Spleen (tissue), 7 donors: ENCODE measurements around the gene POLE.

Experiments
- POLR2A ChIP-seq, 3 donors: fragments of 450-650 bp; IDR thresholded peaks; one replicate each; pipeline ENCODE4 v1.5.1; 2017; ENCODE audit warnings: antibody characterized with exemption in 3 of 3, mild to moderate bottlenecking in 1 of 3
- POLR2AphosphoS5 ChIP-seq, 3 donors: sonication (generic); formaldehyde crosslinking; IDR thresholded peaks; one replicate each; pipeline ENCODE4 v1.5.1; 2017; ENCODE audit warnings: antibody characterized with exemption in 3 of 3
- TF ChIP-seq, protein P1 (sequence below), 11 experiments: fragments of 200-600 bp in 7 of 11; fragments of 450-650 bp in 4 of 11; sonication (generic) in 4 of 11; IDR thresholded peaks in 8 of 11; conservative IDR thresholded peaks in 3 of 11; 1 replicate in 7 of 11; 2 replicates in 4 of 11; pipeline versions ENCODE4 v1.4.0 to v1.8.0; 2016 to 2021; ENCODE audit warnings: antibody characterized with exemption in 11 of 11, inconsistent platforms in 4 of 11, mild to moderate bottlenecking in 1 of 11
- donor health status: DM: no; HTN: no; CAD: no; lungs with moderate emphysema.
- donor health status: DM: no; HTN: no; CAD: no.
- donor health status: DM: no; HTN: no; CAD: no.

DNA sequence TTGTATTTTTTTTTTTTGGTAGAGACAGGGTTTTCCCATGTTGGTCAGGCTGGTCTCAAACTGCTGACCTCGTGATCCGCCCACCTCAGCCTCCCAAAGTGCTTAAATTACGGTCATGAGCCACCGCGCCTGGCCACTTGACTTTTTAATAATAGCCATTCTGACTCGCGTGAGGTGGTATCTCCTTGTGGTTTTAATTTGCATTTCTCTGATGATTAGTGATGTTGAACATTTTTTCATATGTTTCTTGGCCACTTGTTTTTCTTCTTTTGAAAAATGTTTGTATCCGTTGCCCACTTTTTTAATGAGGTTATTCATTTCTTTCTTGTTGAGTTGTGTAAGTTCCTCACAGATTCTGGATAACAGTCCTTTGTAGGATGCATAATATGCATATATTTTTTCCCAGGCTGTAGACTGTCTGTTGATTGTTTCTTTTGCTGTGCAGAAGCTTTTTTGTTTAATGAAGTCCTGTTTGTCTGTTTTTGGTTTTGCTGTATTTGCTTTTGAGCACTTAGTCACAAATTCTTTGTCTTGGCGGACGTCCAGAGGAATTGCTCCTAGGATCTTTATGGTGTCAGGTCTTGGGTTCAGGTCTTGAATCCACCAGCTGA is 13.2 kb upstream of the POLE start:
- TF ChIP-seq POLR2AphosphoS5 (IDR thresholded peaks at IDR 0.05) (no peak), POLR2A (IDR thresholded peaks at IDR 0.05) (no peak)
- TF ChIP-seq, protein P1, sequence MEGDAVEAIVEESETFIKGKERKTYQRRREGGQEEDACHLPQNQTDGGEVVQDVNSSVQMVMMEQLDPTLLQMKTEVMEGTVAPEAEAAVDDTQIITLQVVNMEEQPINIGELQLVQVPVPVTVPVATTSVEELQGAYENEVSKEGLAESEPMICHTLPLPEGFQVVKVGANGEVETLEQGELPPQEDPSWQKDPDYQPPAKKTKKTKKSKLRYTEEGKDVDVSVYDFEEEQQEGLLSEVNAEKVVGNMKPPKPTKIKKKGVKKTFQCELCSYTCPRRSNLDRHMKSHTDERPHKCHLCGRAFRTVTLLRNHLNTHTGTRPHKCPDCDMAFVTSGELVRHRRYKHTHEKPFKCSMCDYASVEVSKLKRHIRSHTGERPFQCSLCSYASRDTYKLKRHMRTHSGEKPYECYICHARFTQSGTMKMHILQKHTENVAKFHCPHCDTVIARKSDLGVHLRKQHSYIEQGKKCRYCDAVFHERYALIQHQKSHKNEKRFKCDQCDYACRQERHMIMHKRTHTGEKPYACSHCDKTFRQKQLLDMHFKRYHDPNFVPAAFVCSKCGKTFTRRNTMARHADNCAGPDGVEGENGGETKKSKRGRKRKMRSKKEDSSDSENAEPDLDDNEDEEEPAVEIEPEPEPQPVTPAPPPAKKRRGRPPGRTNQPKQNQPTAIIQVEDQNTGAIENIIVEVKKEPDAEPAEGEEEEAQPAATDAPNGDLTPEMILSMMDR (IDR thresholded peaks at IDR 0.05 in 8 of 11, conservative IDR thresholded peaks at IDR 0.05 in 3 of 11): no peak
